Lower lobe of right lung (tissue), 2 donors: ENCODE data around the gene GP2. TPM values are rescaled to one million over a fixed set of nuclear protein-coding genes. Genes with fewer than 3 reads are reported as not detected.

Source experiments
- ATAC-seq, 2 donors: fragments of 200-7000 bp; cut with Tn5 transposase; one replicate each; pipeline ENCODE4 v1.9.1; 2020 to 2022; ENCODE audit warnings: mild to moderate bottlenecking in 2 of 2, moderate library complexity in 2 of 2
- DNase-seq: peaks from one replicate; pipeline ENCODE4 v3.0.0-alpha.2; 2020
- H3K27ac ChIP-seq: fragments of 200-600 bp; one replicate; pipeline ENCODE4 v1.8.0; 2022
- H3K27me3 ChIP-seq: fragments of 200-600 bp; one replicate; pipeline ENCODE4 v1.8.0; 2022; ENCODE audit warnings: low read depth
- H3K36me3 ChIP-seq: fragments of 200-600 bp; one replicate; pipeline ENCODE4 v1.8.0; 2022; ENCODE audit warnings: mild to moderate bottlenecking
- H3K4me1 ChIP-seq: fragments of 200-600 bp; one replicate; pipeline ENCODE4 v1.8.0; 2022
- H3K4me3 ChIP-seq: fragments of 200-600 bp; one replicate; pipeline ENCODE4 v1.8.0; 2022; ENCODE audit warnings: mild to moderate bottlenecking
- H3K9me3 ChIP-seq: fragments of 200-600 bp; one replicate; pipeline ENCODE4 v1.8.0; 2022
- intact Hi-C: fragments of 100-400 bp; cut with DNase I; formaldehyde crosslinking; loops from one replicate; pipeline ENCODE4 v1.11.0; 2022
- total RNA-seq: library from RNA; stranded (reverse); fragmentation: NEBNext Ultra II Directional; extraction: Animal tissue kit (Norgen Biotek cat#: 25700); gene quantifications from one replicate; pipeline ENCODE4 v1.2.1, GENCODE V29; 2021
- TF ChIP-seq, protein P1 (sequence below): fragments of 200-600 bp; IDR thresholded peaks from one replicate; pipeline ENCODE4 v1.8.0; 2022; ENCODE audit warnings: antibody characterized with exemption, mild to moderate bottlenecking
- donor health status: DM: no; HTN: yes; CAD: no; lungs with severe emphysema.

GP2 gene
- total RNA-seq, 1 donor from 2014 or later, result 0.18 TPM

- Histone ChIP-seq H3K27me3 (no peaks in the 10 kb centered on the region), H3K27ac (no peak overlapping the region), H3K4me3 (no peak overlapping the region), H3K9me3 (no peaks in the 10 kb centered on the region), H3K36me3 (no peaks in the 10 kb centered on the region), H3K4me1 (no peaks in the 10 kb centered on the region)
- ATAC-seq (no peak), DNase-seq (no peak)
- TF ChIP-seq, protein P1, sequence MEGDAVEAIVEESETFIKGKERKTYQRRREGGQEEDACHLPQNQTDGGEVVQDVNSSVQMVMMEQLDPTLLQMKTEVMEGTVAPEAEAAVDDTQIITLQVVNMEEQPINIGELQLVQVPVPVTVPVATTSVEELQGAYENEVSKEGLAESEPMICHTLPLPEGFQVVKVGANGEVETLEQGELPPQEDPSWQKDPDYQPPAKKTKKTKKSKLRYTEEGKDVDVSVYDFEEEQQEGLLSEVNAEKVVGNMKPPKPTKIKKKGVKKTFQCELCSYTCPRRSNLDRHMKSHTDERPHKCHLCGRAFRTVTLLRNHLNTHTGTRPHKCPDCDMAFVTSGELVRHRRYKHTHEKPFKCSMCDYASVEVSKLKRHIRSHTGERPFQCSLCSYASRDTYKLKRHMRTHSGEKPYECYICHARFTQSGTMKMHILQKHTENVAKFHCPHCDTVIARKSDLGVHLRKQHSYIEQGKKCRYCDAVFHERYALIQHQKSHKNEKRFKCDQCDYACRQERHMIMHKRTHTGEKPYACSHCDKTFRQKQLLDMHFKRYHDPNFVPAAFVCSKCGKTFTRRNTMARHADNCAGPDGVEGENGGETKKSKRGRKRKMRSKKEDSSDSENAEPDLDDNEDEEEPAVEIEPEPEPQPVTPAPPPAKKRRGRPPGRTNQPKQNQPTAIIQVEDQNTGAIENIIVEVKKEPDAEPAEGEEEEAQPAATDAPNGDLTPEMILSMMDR, result no peak
- intact Hi-C loops, result no loop called here
Observed at GRCh38 chr16:20320592-20320991, 6.7 kb downstream of the GP2 start.

GRCh38 chr16:20320178-20320577 lies 7.1 kb downstream of the GP2 start:
- no peak for DNase-seq
- H3K4me1 ChIP-seq, result no peaks in the 10 kb centered on the region
- H3K27me3 ChIP-seq, result no peaks in the 10 kb centered on the region
- ATAC-seq, result no peak
- TF ChIP-seq, protein P1, result no peak
- H3K4me3 ChIP-seq, result no peak overlapping the region
- intact Hi-C loops, result no loop called here
- H3K9me3 ChIP-seq, result no peaks in the 10 kb centered on the region
- no peaks in the 10 kb centered on the region for H3K36me3 ChIP-seq
- H3K27ac ChIP-seq, result no peak overlapping the region

GRCh38 chr16:20319406-20319805 lies 7.9 kb downstream of the GP2 start:
- H3K4me3 ChIP-seq, result no peak overlapping the region
- DNase-seq, result no peak
- intact Hi-C loops, result no loop called here
- no peak overlapping the region for H3K27ac ChIP-seq
- no peaks in the 10 kb centered on the region for H3K36me3 ChIP-seq
- TF ChIP-seq, protein P1, result no peak
- H3K27me3 ChIP-seq, result no peaks in the 10 kb centered on the region
- H3K4me1 ChIP-seq, result no peaks in the 10 kb centered on the region
- H3K9me3 ChIP-seq, result no peaks in the 10 kb centered on the region
- ATAC-seq, result no peak

- DNase-seq (no peak), ATAC-seq (no peak)
- H3K4me1 ChIP-seq, result no peaks in the 10 kb centered on the region
- no peaks in the 10 kb centered on the region for H3K9me3 ChIP-seq
- H3K36me3 ChIP-seq, result no peaks in the 10 kb centered on the region
- TF ChIP-seq, protein P1, result no peak
- intact Hi-C loops, result no loop called here
- no peaks in the 10 kb centered on the region for H3K27me3 ChIP-seq
- no peak overlapping the region for H3K4me3 ChIP-seq
- H3K27ac ChIP-seq, result no peak overlapping the region
Observed at GRCh38 chr16:20318437-20318836, 8.9 kb downstream of the GP2 start.

DNA sequence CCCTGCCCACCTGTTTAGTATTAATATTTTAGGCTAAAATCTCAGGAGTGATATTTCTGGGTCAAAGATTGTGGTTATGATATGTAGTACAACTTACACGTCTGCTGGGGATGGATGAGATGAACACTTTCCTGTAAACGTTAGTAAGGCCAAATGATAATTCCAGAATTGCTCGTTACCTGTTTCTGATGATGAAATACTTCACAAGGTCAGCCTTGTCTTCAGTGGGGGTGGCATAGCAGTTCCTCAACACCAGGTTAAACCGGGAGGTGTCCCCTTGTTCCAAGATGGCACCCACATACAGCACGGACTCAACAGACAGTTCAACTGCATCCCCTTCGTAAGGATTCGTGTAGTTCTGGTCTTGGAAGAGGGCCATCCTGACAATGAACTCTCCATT lies 9.3 kb downstream of the GP2 start:
- no peaks in the 10 kb centered on the region for H3K9me3 ChIP-seq
- no peak overlapping the region for H3K4me3 ChIP-seq
- H3K27me3 ChIP-seq, result no peaks in the 10 kb centered on the region
- no peak overlapping the region for H3K27ac ChIP-seq
- ATAC-seq (no peak), DNase-seq (no peak)
- intact Hi-C loops, result no loop called here
- no peaks in the 10 kb centered on the region for H3K4me1 ChIP-seq
- TF ChIP-seq, protein P1, result no peak
- no peaks in the 10 kb centered on the region for H3K36me3 ChIP-seq

- H3K4me3 ChIP-seq, result no peak overlapping the region
- no peaks in the 10 kb centered on the region for H3K27me3 ChIP-seq
- intact Hi-C loops, result no loop called here
- TF ChIP-seq, protein P1, result no peak
- H3K27ac ChIP-seq, result no peak overlapping the region
- DNase-seq (no peak), ATAC-seq (no peak)
- H3K4me1 ChIP-seq, result no peaks in the 10 kb centered on the region
- H3K9me3 ChIP-seq, result no peaks in the 10 kb centered on the region
- no peaks in the 10 kb centered on the region for H3K36me3 ChIP-seq
Observed at GRCh38 chr16:20317117-20317516, 10.2 kb downstream of the GP2 start.
